GM10847 (cell line): ENCODE results near the gene HIPK4.

ENCODE experiments used
- POLR2A ChIP-seq: IDR thresholded peaks from 2 replicates; pipeline ENCODE4 v1.6.1; 2011; ENCODE audit not compliant: insufficient read length; ENCODE audit errors: extremely low read depth

HIPK4 gene

GRCh38 chr19:40360020-40360707, 29.8 kb downstream of the HIPK4 start:
- TF ChIP-seq POLR2A = no peak

- TF ChIP-seq POLR2A = no peak
These were observed 31.2 kb downstream of the HIPK4 start for GRCh38 chr19:40358773-40359172.

GRCh38 chr19:40357640-40358039, 32.3 kb downstream of the HIPK4 start:
- no peak for TF ChIP-seq POLR2A

GRCh38 chr19:40356681-40357595, 33.0 kb downstream of the HIPK4 start:
- TF ChIP-seq POLR2A = no peak

GRCh38 chr19:40355975-40356680, 33.9 kb downstream of the HIPK4 start:
- TF ChIP-seq POLR2A = no peak

- no peak for TF ChIP-seq POLR2A
These were observed 40.9 kb downstream of the HIPK4 start for GRCh38 chr19:40348961-40349507.

GRCh38 chr19:40348125-40348913, 41.7 kb downstream of the HIPK4 start, which contains the start of the genes C19orf47 and PLD3:
Gene C19orf47, minus strand, starts transcription at chr19:40348397. Its CDS starts 6,540 bp downstream, at chr19:40341857.
Gene PLD3, plus strand, starts transcription at chr19:40348695. Its CDS starts 17,789 bp downstream, at chr19:40366484.
- peak; percentile 93 for TF ChIP-seq POLR2A

- no peak for TF ChIP-seq POLR2A
These were observed 45.6 kb downstream of the HIPK4 start for GRCh38 chr19:40344422-40344821.

- TF ChIP-seq POLR2A = no peak
These were observed 47.2 kb downstream of the HIPK4 start for GRCh38 chr19:40342644-40343311.

GRCh38 chr19:40341601-40342482, 48.1 kb downstream of the HIPK4 start:
- no peak for TF ChIP-seq POLR2A

GRCh38 chr19:40339018-40339728, 50.8 kb downstream of the HIPK4 start:
- no peak for TF ChIP-seq POLR2A

- TF ChIP-seq POLR2A = no peak
These were observed 52.4 kb downstream of the HIPK4 start for GRCh38 chr19:40337594-40337993.
